Stimulated activated CD4-positive, alpha-beta T cell treated with anti-CD3 and anti-CD28 coated beads, Interleukin-1b, Interleukin-23, amount 100 ng/mL, for 48 hours (primary cell): ENCODE data around the gene NBAS.

Experiments used
- DNase-seq: peaks from one replicate; pipeline ENCODE4 v3.0.0-alpha.2; 2020

Gene NBAS

DNA sequence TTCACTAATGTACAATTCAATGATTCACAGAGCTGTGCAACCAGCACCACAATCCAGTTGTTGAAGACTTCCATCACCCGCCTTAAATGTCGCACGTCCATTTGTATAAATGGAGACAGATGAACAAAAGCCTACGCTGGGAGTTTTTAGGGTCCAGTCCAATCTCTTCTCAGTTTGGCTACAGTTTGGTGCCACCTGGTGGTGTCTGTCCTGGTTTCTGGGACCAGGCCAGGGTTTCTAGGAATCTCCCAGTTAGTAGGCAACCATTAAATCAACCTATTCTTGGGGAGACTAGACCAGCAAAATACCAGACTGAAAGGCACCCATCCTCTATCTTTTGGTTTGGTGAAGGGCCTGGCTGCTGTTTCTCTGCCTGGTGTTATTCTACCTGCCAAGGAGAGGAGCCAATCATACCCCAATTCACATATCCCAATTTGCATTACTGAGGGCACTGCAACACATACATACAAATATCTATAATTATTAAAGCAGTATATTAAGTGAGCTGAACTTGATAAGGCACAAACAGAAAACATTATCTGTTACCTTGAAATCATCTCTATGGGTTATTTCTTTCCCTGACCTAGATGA is 27.3 kb upstream of the NBAS start:
- peak; percentile 16 for DNase-seq

- no peak for DNase-seq
Observed at GRCh38 chr2:15584767-15585469, 23.8 kb upstream of the NBAS start.

- DNase-seq, result no peak
Observed at GRCh38 chr2:15584316-15584715, 23.2 kb upstream of the NBAS start.

DNA sequence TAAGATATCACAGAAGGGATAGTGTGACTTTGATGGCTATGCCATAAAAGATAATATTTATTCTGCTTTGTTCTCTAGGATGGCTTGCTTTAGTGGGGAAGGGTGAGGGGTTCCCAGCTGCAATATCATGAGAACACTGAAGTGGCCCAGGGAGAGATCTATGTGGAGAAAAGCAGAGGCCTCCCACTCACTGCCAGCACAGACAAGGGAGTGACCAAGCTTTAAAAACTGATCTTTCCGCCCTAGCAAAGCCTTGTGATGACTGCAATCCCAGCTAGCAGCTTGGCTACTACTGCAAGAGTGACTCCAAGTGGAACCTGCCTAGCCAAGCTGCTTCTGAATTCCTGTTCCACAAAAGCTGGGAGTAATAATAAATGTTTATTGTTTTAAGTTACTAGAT is 22.7 kb upstream of the NBAS start:
- DNase-seq, result no peak

- DNase-seq, result no peak
Observed at GRCh38 chr2:15582710-15583357, 21.7 kb upstream of the NBAS start.

DNA sequence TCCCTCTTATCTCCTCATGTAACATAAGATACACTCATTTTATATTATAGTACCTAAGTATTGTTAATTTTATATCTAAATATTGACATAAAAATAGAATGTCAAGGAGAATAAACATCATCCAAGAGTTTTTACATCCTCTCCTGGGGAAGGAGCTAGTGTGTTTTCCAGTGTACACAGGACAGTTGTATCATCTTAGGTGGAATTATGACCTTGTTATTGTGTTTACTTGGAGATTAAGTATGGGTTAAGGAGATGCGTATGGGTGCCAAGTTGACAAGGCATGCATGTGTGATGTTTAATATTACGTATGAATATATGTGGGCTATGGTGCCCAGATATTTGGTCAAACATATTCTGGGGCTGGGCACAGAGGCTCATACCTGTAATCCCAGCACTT is 19.3 kb upstream of the NBAS start:
- no peak for DNase-seq

DNA sequence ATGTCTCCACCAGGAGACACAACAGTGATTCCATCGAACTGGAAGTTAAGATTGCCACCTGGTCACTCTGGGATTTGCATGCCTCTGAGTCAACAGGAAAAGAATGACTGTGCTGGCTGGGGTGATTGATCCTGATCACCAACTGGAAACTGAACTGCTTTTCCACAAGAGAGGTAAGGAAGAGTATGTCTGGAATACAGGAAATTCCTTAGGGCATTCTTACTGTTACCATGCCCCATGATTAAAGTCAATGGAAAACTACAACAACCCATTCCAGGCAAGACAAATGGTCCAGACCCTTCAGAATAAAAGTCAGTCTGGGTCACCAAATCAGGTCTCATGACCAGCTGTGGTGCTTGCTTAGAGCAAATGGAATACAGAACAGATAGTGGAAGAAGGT is 18.5 kb upstream of the NBAS start:
- DNase-seq, result no peak

- DNase-seq, result peak; percentile 85
Observed at GRCh38 chr2:15577071-15577735, 16.1 kb upstream of the NBAS start.

DNA sequence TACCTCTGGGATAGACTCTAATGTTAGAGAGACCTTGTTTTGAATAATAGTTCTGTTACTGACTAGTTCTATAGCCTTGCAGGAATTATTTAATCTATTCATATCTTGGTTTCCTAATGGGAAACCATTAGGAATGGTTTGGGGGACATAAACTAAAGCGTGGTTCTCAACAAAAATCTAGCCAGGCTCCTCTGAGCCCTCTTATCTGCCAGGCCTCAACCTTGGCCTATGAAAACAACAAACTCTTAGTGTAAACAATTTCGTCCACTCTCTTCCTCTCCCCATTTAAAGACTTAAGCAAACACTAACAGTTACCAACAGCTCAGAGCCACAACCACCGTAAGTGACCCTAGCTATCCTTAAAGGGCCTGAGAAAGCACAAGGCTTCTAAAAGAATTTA is 10.6 kb upstream of the NBAS start:
- DNase-seq, result no peak

DNA sequence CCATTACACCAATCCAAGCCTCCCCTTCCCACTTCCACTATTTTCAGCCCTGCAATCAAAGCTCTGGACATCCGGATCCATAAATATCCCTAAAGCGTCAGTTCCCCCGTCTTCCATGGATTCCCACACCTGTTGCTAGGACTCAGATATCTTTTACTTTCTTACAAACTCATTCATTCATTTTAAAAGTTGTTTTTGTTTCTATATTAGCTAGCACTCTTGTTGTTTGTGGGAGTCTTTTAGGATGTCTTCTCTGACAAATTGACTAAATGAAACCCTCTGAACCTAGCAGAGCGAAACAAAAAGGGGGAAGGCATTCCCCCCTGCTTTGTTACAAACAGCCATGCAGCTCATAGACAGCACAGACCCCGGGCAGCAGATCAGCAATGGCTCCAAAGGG is 9.0 kb upstream of the NBAS start:
- no peak for DNase-seq

GRCh38 chr2:15568874-15569273 is 7.7 kb upstream of the NBAS start:
- DNase-seq, result no peak

DNA sequence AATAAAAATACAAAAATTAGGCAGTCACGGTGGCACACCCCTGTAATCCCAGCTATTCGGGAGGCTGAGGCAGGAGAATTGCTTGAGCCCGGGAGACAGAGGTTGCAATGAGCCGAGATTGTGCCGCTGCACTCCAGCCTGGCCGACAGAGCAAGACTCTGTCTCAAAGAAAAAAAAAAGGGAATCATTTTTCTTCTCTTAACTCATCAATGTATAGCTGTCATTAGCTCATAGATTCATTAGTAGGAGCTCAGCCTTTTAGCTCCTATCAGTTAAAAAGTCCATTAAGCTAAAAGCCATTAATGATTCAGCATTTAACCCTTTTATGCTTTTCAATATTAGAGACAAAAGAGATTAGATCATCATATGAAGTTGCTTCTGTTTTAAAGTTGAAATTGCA is 5.8 kb upstream of the NBAS start:
- DNase-seq, result no peak

DNA sequence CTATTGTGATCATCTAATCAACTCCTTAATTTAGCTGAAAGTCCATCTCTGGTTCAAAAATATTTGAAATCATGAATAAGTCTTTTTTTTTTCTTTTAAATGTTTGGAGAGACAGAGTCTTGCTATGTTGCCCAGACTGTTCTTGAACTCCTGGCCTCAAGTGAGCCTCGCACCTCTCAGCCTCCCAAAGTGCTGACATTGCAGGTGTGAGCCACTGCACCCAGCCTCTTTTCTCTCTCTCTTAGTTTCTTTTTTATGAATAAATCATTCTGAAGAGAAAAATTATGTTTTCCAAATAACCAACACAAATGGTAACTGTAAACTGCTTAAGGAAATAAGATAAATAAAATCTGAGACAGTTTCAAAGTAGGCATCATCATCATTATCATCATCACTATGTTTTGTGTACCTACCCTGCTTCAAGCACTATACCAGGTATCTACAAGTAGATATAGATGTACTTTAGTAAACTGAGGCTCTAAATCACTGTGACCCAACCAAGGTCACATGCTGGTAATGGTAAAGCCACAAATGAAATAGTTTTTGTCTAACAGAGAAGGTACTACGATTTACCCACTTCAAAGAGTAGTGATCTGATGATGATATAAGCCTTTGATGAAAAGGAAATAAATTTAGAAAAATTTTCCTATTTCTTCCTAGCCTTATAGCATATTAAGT is 5.0 kb upstream of the NBAS start:
- DNase-seq, result no peak

GRCh38 chr2:15565392-15565791 is 4.3 kb upstream of the NBAS start:
- DNase-seq, result no peak

- DNase-seq, result no peak
Observed at GRCh38 chr2:15563227-15564100, 2.3 kb upstream of the NBAS start.

- no peak for DNase-seq
Observed at GRCh38 chr2:15562354-15563031, 1.4 kb upstream of the NBAS start.

DNA sequence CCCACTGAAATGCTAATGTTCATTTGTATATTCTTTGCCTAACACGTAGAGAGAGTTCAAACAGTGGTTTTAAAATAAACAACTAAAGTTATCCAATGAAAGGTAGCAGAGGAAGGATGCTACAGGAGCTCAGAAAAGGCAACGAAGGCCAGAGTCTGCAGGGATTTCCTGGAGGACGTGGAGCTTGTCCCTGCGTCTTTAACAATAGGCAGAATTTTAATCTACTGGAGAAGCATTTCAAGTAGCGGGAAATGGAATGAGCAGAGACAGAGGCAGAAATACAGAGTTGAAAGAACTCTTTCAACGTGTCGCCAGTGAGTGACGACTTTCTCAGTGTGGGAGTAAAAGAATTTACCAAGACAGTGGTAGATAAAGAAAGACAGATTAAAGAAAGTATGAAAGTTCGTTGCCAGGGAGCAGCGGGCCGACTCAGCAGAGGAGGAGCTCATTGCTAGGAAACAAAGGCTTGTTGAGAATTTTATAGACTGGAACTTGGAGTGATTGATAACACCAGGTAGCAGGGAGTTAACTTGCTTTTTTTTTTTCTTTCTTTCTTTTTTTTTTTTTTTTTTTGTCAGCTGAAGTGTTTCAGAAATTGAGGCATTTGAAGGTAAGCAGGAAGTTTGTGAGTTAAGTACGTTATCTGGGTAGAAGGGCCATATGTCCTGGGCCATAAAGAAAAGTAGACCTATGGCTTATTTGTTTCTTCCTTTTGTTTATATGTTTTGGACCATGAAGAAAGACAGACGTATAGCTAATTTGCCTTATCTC is 625 bp upstream of the NBAS start:
- peak; percentile 35 for DNase-seq

DNA sequence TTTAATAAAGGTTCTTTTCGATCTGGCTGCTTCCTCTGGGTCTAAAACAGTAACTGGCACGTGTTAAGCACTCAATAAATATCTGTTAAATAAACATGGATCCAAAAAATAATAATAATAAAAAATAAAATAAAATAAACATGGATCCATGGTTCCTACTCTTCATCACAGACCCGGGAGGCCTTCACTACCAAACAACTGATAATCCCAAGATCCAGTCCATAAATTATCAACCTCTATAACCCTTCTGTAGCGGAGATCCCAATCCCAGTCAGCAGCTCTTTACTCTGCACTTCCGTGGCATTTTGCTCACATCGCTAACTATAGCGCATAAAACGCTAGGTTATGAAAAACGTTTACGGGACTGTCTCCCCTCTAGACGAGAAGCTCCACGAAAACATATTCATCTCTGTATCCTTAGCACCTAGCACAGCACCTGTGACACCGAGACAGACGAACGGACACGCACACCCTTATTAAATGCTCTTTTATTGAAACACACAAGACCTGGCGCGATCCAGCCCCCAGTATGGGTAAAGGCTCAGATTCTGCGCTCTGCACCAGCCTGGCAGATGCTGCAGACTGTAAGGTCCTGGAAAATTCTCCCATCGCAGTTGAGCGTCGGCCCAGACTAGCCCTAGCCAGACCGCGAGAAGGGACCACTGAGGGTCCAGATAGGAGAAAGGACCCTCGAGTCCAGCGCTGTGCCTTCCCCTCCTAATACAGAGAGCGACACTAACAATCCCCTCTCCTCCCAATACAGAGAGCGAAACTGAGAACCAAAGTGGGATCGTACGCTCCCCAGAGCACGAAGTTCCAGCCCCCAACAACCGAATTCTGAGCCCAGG is 770 bp downstream of the NBAS start:
- peak; percentile 5 for DNase-seq

DNA sequence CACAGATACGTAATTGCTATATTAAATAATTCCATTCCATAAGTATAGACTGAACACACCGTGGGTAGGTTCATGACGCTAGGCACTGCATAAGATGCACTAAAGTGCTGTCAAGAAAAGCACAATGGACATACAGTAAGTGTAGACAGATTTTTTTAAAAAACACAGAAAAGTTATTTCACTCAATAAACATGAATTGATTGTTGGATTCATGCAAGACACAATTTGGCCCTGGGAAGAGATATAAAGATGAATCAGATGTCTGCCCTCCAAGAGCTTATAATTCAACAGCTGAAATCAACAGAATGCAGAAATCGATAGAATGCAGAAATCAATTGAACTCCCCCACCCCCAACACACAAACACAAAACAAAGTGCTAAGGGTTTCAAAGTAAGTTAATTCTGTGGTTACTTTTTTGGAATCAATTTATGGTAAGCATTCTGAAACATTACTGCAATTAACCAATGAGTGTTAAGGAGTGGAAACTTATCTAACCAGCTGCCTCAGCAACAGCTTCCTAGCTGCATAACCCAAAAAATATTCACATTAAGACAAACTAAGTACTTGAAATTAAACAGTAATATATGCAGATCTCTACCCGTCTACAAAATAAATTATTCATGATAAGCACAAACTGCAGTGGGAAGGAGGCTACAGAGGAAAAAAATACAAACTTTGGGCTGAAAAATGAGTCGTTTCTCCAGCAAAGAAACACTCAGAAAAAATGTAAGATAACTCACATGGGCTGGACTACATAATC is 1.6 kb downstream of the NBAS start:
- no peak for DNase-seq
